Islet of Langerhans (tissue), 1 donor: ENCODE measurements around the gene TRAF2.
"Not testable (repeated sequence)": the region's sequence is repeated elsewhere in the genome, so short reads cannot be mapped to it uniquely, and the experiment has no call there.

ENCODE experiments used
- FAIRE-seq: peaks from one replicate; lab custom pipeline; 2011; peaks lifted over from hg19 to GRCh38; lab: Jason Lieb, UNC

Gene TRAF2

DNA sequence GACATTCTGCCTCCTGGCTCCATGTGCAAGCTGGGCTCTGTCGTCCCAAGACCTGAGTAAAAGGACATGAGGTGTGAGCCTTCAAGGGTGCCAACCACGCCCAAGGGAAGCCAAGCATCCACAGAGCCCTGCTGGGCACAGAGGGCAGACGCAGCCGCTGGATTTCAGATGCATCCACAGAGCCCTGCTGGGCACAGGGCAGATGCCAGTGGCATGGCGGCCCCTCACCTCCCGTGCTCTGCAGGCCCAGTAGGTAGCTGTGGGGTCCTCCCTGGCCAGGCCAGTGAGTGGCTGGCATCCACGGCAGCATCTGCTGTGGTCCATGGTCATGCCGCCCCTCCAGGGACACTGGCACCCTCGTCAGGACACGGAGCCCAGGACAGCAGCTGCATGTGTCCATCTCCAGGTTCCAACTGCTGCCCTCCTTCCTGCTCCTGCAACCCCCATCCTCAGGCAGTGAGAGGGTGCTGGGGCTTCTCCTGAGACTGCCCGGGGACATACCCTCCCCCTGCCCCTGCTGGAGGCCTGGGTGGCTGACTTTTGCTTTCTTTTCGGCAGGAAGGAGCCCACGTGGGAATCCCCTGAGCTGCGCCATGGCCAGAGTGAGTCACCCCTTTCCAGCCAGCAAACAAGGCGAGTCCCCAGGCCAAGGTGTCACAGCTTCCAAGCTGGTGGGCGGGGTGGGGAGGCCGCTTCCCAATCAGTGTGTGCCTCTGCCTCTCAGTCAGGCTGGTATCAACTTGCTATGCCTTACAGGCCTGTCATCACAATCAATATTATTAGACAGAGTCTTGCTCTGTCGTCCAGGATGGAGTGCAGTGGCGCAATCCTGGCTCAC lies 4.0 kb upstream of the TRAF2 start:
- no peak for FAIRE-seq

- FAIRE-seq, result not testable (repeated sequence)
These were observed 3.4 kb upstream of the TRAF2 start for GRCh38 chr9:136882947-136883283.

DNA sequence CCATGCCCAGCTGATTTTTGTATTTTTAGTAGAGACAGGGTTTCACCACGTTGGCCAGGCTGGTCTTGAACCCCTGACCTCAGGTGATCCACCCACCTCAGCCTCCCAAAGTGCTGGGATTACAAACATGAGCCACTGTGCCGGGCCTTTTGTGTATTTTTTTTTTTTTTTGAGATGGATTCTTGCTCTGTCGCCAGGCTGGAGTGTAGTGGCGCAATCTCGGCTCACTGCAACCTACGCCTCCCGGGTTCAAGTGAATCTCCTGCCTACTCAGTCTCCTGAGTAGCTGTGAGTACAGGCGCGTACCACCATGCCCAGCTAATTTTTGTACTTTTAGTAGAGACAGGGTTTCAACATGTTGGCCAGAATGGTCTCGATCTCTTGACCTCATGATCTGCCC lies 2.6 kb upstream of the TRAF2 start:
- FAIRE-seq, result not testable (repeated sequence)

DNA sequence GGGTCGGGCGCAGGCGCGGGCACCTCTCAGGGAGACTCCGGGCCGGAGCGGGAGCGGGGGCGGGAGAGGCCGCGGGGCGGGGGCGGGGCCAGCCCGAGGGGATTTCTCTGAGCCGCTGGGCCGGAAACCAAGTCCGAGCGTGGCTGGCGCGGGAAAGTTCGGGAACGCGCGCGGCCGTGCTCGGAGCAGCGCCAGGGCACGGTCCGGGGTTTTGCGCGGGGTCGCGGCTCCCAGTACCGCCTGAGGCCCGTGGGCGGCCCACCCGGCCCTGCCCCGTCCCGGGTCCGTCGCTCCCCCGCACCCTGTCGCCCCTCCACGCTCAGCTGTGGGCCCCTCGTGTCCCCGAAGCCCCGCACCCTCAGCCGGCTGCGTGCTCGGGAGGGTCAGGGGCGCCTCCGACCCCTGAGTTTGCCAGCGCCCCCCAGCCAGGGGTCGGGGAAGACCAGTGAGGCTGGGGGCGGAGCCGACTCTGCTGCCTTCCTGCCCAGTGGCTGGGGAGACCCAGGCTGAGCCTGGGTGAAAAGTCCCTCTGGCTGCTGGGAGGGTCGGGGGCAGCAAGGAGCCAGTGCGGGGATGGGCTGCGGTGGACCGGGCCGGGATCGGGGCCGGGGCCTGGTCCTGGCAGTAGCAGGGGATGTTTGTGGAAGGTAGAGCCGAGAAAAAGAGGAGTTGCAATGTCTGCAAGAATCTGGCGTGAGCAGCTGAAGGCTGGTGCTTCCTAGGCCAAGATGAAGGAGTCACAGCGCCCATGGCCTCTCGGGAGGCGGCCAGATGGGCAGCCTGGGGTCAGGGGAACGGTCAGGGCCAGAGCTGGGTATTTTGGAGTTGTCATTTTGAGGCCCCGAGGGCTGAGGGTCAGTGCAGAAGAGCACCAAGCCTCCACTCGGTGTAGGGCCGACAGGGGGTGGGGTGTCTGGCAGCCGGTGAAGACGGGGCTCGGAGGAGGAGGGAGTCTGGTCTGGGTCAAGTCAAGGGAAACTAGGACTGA lies 588 bp downstream of the TRAF2 start:
- no peak for FAIRE-seq

DNA sequence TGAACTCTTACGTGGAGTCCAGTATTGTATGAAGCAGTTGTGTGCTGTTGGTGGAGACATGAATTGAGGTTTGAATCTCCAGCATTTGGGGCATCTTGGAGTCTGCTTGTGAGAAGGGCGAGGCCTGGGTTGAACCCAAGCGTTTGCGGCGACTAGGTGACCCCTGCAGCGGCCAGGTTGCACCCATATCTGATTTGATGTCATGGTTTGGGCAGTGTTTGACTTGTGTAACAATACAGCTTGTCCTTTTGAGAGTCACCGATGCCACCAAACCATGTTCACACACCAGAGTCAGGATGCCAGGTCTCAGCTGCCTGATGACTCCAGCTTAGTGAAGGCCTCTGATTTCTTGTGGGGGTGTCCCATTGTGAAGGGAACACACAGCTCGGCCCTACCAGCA lies 2.1 kb downstream of the TRAF2 start:
- no peak for FAIRE-seq

DNA sequence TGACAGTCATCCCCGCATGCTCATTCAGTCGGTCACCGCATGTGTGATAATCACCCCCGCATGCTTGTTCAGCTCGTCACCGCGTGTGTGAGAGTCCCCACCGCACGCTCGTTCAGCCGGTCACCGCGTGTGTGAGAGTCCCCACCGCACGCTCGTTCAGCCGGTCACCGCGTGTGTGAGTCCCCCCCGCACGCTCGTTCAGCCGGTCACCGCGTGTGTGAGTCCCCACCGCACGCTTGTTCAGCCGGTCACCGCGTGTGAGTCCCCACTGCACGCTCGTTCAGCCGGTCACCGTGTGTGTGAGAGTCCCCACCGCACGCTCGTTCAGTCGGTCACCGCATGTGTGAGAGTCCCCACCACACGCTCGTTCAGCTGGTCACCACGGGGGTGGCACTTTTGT lies 3.5 kb downstream of the TRAF2 start:
- no peak for FAIRE-seq

DNA sequence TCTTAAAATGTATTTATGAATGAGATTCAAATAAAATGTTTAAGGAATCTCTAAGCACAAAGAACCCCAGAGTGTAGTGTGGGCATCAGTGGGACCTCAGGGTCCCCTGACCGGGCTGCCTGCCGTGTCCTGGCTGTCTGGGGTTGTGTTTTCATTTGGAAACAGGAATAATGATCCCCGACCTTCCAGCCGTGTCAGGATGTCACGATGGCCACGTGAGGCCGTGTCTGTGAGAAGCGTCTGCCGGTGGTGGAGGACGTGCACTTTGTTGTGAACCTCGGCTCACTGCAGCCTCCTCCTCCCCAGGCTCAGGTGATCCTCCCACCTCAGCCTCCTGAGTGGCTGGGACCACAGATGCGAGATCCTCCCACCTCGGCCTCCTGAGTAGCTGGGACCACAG lies 4.3 kb downstream of the TRAF2 start:
- FAIRE-seq, result no peak

- FAIRE-seq, result no peak
These were observed 9.7 kb downstream of the TRAF2 start for GRCh38 chr9:136896027-136896426.

GRCh38 chr9:136898483-136899100 lies 12.3 kb downstream of the TRAF2 start:
- FAIRE-seq, result no peak

- FAIRE-seq, result no peak
These were observed 12.9 kb downstream of the TRAF2 start for GRCh38 chr9:136899196-136899595.

GRCh38 chr9:136900556-136900955 lies 14.2 kb downstream of the TRAF2 start:
- no peak for FAIRE-seq

DNA sequence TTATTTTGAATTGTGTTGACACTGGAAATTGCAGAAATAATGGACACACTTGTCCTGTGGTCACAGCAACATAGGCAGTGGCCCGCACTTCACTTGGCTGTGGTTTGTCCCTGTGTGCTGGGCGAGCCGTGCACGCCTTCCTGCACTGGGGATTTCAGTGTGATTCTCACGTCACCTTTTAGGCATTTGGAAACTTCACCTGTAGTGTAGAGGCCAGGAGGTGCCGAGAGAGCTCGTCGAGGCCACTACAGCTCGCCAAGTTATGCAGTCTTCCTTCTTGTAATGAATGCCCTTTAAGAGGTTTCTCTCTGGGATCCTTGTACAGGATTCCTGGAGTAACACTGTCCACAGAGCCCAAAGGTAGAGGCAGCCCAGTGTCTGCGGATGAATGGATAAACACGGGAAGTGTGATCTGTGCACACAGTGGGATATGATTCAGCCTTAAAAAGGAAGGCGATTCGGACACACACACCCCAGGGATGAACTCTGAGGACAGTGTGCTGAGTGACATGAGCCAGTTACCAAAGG lies 14.7 kb downstream of the TRAF2 start:
- no peak for FAIRE-seq

GRCh38 chr9:136901516-136902258 lies 15.4 kb downstream of the TRAF2 start:
- FAIRE-seq, result no peak

GRCh38 chr9:136902259-136902821 lies 16.0 kb downstream of the TRAF2 start:
- FAIRE-seq, result no peak

DNA sequence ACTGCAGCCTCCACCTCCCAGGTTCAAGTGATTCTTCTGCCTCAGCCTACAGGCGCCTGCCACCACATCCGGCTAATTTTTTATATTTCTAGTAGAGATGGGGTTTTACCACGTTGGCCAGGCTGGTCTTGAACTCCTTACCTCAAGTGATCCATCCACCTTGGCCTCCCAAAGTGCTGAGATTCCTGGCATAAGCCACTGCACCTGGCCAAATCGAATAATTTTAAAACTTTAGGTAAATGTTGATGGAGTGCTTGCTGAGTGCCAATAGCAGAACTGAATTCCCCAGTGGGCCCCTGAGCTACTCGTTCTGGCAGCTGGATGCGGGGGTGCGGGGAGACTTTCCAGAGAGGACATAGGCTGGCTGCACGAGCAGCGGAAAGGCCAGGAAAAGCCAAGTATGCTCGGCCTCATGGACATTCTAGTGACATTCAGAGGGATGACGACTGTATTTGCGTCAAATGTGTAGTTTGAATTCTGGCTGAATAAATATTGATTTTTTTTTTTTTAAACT lies 16.8 kb downstream of the TRAF2 start:
- FAIRE-seq, result peak; percentile 90

DNA sequence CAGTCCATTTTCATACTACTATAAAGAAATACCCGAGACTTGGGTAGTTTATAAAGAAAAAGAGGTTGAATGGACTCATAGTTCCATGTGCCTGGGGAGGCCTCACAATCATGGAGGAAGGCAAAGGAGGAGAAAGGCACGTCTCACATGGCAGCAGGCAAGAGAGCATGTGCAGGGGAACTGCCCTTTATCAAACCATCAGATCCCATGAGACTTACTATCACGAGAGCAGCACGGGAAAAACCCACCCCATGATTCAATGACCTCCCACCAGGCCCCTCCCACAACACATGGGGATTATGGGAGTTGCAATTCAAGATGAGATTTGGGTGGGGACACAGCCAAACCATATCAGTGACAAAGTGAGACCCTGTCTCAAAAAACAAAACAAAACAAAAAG lies 19.9 kb downstream of the TRAF2 start:
- FAIRE-seq, result no peak

GRCh38 chr9:136907011-136907914 lies 20.9 kb downstream of the TRAF2 start:
- FAIRE-seq, result no peak

DNA sequence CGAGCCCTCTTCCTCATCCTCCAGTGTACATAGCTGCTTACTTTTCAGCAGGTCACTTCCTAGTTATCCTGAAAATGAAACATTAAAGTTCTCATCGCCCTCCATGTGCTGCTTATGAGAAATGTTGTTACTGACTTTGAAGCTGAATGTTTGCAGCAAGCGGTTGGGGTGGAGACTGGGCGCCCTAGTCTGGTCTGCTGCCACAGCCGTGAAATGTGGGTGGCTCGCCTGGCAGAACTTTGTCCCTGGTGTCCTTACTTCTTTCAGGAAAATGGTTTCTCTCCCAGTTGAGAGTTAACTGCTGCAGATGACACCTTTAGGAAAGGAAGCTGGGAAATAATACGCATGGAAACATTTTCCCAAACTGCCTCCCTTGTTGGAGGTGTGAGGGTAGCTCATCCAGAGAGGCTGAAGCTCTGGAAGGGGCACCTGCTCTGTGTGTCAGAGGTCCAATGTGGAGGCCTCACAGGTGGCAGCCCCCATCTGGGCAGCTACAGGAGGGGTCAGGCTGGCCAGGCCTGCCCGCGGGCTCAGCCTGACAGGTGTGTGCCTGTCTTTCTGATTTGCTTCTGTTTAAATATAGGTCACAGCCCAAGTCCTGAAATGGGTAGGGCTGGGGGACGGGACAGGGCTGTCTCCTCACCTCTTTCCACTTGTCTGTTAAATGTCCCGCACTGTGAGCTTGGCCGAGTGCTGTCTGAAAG lies 24.0 kb downstream of the TRAF2 start:
- FAIRE-seq, result no peak

DNA sequence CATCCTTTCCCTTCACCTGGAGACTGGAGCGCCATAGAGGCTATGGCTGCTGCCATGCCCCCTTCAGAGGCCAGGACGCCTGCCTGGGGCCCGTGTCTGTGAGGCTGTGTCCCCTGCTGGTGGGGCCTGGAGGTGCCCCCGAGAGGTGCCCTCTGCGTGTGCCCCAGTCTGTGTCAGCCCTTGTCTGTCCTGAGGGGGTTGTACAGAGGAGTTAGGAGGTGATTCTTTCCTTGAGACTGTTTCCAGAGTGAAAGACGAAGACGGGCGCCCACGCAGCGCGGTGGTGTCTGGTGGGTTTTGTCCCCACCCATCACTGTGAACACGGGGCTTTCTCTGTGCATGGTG lies 24.6 kb downstream of the TRAF2 start:
- no peak for FAIRE-seq
